ENCODE data around the gene TLCD5. TPM values are rescaled to one million over a fixed set of nuclear protein-coding genes. Genes with fewer than 3 reads are reported as not detected.

TLCD5 gene
- 10 to 100 TPM; 10.1 to 15.2 (median 14.0) TPM for polyA plus RNA-seq (ENCODE audit: insufficient read length in 3 of 3)
- long read RNA-seq, donor 1, full-length matches to known transcripts = 7 of 7 reads
- long read RNA-seq, donor 1, partial matches to known transcripts = 0 of 7 reads
- long read RNA-seq, donor 1, other reads (novel, unspliced or antisense) = 0 of 7 reads
- long read RNA-seq, donor 2, full-length matches to known transcripts = 5 of 5 reads
- long read RNA-seq, donor 2, partial matches to known transcripts = 0 of 5 reads
- long read RNA-seq, donor 2, other reads (novel, unspliced or antisense) = 0 of 5 reads
- long read RNA-seq, donor 3, full-length matches to known transcripts = 1 of 1 reads
- long read RNA-seq, donor 3, partial matches to known transcripts = 0 of 1 reads
- long read RNA-seq, donor 3, other reads (novel, unspliced or antisense) = 0 of 1 reads
- long read RNA-seq, donor 4, full-length matches to known transcripts = 5 of 5 reads
- long read RNA-seq, donor 4, partial matches to known transcripts = 0 of 5 reads
- long read RNA-seq, donor 4, other reads (novel, unspliced or antisense) = 0 of 5 reads
- long read RNA-seq, donor 5, full-length matches to known transcripts = 1 of 1 reads
- long read RNA-seq, donor 5, partial matches to known transcripts = 0 of 1 reads
- long read RNA-seq, donor 5, other reads (novel, unspliced or antisense) = 0 of 1 reads
- long read RNA-seq, donor 6, full-length matches to known transcripts = 6 of 6 reads
- long read RNA-seq, donor 6, partial matches to known transcripts = 0 of 6 reads
- long read RNA-seq, donor 6, other reads (novel, unspliced or antisense) = 0 of 6 reads
- long read RNA-seq, donor 7, full-length matches to known transcripts = 4 of 4 reads
- long read RNA-seq, donor 7, partial matches to known transcripts = 0 of 4 reads
- long read RNA-seq, donor 7, other reads (novel, unspliced or antisense) = 0 of 4 reads
- long read RNA-seq, donor 8 = 0 reads
- long read RNA-seq, donor 9, full-length matches to known transcripts = 4 of 4 reads
- long read RNA-seq, donor 9, partial matches to known transcripts = 0 of 4 reads
- long read RNA-seq, donor 9, other reads (novel, unspliced or antisense) = 0 of 4 reads
- long read RNA-seq, donor 10, full-length matches to known transcripts = 2 of 2 reads
- long read RNA-seq, donor 10, partial matches to known transcripts = 0 of 2 reads
- long read RNA-seq, donor 10, other reads (novel, unspliced or antisense) = 0 of 2 reads
- long read RNA-seq, donor 11, partial matches to known transcripts = 0 of 1 reads
- long read RNA-seq, donor 11, other reads (novel, unspliced or antisense) = 0 of 1 reads
- long read RNA-seq, donor 12, full-length matches to known transcripts = 5 of 5 reads
- long read RNA-seq, donor 12, partial matches to known transcripts = 0 of 5 reads
- long read RNA-seq, donor 12, other reads (novel, unspliced or antisense) = 0 of 5 reads
- long read RNA-seq, donor 13, full-length matches to known transcripts = 6 of 6 reads
- long read RNA-seq, donor 13, partial matches to known transcripts = 0 of 6 reads
- long read RNA-seq, donor 13, other reads (novel, unspliced or antisense) = 0 of 6 reads
- long read RNA-seq, donor 14 = 0 reads
- long read RNA-seq, donor 15, full-length matches to known transcripts = 5 of 18 reads
- long read RNA-seq, donor 15, partial matches to known transcripts = 13 of 18 reads
- long read RNA-seq, donor 15, other reads (novel, unspliced or antisense) = 0 of 18 reads
- long read RNA-seq, donor 16, full-length matches to known transcripts = 2 of 2 reads
- long read RNA-seq, donor 16, partial matches to known transcripts = 0 of 2 reads
- long read RNA-seq, donor 16, other reads (novel, unspliced or antisense) = 0 of 2 reads

DNA sequence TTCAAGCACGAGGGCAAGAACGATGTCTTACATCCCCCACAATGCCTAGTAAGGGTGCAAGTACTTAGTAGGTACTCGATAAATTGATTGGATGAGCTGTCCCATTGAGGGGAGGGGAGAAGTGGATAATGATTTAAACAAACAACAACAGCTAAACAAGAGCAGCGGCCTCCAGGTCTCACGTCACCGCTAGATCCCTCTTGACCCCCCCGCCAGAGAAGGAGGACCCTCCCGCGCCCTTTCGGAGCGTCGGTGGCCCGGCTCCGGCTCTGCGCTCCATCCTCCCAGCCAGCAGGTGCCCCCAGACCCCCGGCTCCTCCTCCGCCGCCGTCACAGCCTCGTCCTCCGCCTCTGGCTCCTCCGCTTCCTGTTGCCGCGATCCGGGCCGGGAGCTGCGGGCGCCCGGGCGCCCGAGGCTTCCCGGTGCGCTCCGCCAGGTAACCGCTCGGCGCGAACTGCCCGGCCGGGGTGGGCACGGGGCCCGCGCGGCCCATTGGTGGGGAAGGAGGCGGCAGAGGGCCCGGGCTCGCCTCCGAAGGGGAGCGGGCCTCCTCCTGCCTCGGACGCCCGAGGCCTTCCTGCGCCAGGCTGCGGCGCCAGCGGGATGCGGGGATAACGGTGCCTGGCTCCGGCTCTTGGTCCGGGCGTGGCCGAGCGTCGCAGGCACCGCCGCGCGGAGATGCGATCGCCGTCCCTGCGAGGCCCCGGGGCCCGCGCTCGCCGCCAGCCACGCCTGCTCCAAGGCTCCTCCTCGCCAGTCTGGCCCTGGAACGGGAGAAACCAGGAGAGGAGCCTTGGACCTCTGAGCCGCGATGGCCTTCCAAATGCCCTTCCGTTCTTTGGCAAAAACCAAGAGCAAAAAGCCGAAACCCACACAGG, at the start of gene TLCD5:
TSS of gene TLCD5 (plus strand) at position 368 of the 879 bp plus-strand sequence. CDS start 2,143 bp downstream, outside the sequence.
- peak; percentile 81 for DNase-seq

GRCh38 chr11:120279502-120279901, 45.6 kb upstream of the TLCD5 start:
- DNase-seq = no peak

- no peak for DNase-seq
Observed at GRCh38 chr11:120280600-120281051, 44.5 kb upstream of the TLCD5 start.

GRCh38 chr11:120281143-120281795, 43.8 kb upstream of the TLCD5 start:
- no peak for DNase-seq

DNA sequence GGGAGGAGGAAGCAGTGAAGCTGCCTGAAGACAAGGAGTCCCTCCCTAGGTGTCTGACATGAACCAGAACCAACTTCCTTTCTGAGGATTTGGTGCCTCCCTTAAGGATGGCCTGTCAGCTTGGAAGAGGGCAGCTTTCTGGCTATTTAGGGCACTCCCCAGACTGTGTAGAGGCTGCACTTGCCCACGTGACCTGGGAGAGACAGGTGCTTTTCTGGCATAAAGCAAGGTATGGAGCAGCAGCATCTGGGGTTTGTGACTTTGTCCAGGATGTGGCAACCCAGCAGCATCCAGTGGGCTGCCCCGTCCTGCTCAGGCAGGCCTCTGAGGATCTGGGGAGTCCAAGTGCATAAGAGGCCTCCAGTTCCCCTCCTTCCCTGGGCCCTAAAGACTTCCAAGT, 42.0 kb upstream of the TLCD5 start:
- DNase-seq = no peak

DNA sequence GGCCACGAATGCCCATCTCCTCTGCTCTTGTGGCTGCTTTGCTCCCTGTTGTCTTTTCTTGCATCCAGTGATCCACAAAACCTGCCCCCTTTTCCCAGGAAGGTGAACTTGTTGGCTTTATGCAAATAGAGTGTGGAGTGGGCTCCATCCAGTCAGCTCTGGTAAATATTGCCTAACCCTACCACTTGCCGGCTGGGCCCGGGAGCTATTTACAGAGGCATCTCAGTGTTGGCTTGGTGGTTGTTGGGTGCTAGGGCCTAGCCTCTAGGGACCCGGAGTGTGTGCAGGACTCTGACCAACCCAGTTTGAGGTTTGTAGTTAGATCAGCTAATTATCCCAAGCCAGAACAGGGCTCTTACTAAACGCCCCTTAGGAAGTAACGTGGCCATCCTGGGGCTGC, 40.8 kb upstream of the TLCD5 start:
- DNase-seq = no peak

- DNase-seq = no peak
Observed at GRCh38 chr11:120285256-120285655, 39.8 kb upstream of the TLCD5 start.

DNA sequence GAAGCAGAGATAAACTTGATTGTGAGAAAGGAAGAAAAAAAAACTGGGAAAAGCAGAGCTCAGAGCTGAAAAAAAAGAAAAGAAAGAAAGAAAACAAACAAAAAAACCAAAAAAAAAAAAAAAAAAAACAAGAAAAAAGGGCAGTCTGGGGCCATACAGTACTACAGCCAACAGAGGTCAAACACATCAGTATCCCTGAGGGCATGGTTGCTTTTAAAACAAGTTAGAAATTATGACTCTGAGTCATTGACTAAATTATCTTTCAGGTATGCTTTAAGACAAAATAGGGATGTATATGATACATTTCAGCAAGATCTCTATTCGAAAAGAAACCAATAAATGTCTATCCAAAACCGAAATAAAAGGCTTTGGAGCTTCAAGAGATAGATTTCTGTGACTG, 37.1 kb upstream of the TLCD5 start:
- no peak for DNase-seq

DNA sequence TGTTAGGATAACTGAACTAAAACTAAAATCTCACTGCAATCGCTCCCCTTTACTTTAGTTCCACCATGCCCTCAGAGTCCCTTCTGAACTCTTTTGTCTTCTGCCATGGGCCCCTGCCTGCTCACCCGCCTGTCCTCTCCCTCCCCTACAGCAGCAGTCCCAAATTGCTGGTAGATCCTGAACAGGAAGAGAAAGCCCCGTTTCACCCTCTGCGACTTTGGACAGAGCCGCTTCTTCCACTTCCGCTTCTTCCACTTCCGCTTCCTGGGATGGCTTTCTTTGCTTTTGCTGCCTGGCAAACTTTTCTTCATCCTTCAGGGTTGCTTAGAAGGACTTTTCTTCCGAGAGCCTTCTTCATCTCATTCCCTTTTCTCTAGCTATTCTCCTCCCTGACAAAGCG, 35.7 kb upstream of the TLCD5 start:
- DNase-seq = no peak

DNA sequence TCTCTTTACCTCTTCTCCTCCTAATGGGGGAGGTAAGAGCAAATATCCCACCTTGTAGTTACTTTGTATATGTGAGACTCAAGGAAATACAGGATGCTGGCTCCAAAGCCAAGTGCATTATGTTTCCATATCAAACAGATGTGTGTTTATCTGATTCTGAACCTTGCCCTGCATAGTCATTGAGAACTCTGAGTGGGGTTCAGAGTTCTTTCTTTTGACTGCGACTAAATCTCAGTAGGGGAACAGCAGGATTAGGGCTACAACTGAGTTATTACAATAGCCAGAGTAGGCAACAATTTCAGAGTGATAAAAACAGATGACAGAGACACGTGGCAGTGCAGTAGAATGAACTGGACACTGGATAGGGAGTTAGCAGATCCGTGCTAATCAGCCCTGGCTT, 34.1 kb upstream of the TLCD5 start:
- no peak for DNase-seq

GRCh38 chr11:120293038-120293800, 31.9 kb upstream of the TLCD5 start:
- no peak for DNase-seq

DNA sequence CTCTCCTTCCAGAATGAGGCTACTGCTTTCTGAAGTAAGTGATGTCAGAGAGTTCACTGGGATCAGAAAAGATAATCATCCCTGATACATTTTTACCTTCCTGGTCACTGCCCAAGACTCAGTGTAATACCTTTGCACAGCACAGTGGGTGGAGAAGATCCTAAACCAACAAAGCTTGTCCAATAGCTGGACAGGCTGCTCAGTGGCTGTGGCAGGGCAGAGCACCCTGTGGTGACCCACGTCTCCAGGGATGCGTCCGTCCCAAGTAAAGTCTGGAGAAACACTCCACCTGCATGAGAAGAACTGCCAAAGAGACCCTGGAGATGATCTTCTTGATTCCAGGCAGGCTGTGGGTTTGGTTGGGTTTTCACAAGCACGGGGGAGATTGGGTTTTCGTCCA, 31.0 kb upstream of the TLCD5 start:
- no peak for DNase-seq

- DNase-seq = no peak
Observed at GRCh38 chr11:120295099-120295498, 30.0 kb upstream of the TLCD5 start.

GRCh38 chr11:120296554-120296953, 28.5 kb upstream of the TLCD5 start:
- DNase-seq = no peak

GRCh38 chr11:120298461-120298860, 26.6 kb upstream of the TLCD5 start:
- DNase-seq = no peak

GRCh38 chr11:120302001-120302805, 22.9 kb upstream of the TLCD5 start:
- DNase-seq = no peak

GRCh38 chr11:120303004-120303637, 22.0 kb upstream of the TLCD5 start:
- DNase-seq = peak; percentile 61
